Fibroblast of mammary gland (primary cell): ENCODE data around the gene UNC5B.

Source experiments
- DNase-seq: peaks from one replicate; pipeline ENCODE4 v3.0.0-alpha.2; 2010; ENCODE audit warnings: low read depth
- H3K4me3 ChIP-seq: 2 replicates; pipeline ENCODE4 v1.5.1; 2011; ENCODE audit warnings: low read depth, mild to moderate bottlenecking, low read length, moderate library complexity; ENCODE audit not compliant: control insufficient read depth
- CTCF ChIP-seq: conservative IDR thresholded peaks from 2 replicates; pipeline ENCODE4 v1.5.1; 2011; ENCODE audit warnings: low read depth, low read length, inconsistent platforms; ENCODE audit not compliant: control insufficient read depth, insufficient read depth

The UNC5B gene

GRCh38 chr10:71286521-71287294 lies 74.3 kb downstream of the UNC5B start:
- no peak for TF ChIP-seq CTCF
- H3K4me3 ChIP-seq = no peak overlapping the region
- DNase-seq = no peak

GRCh38 chr10:71287456-71287855 lies 75.1 kb downstream of the UNC5B start:
- no peak for DNase-seq
- H3K4me3 ChIP-seq = no peak overlapping the region
- TF ChIP-seq CTCF = no peak

- no peak overlapping the region for H3K4me3 ChIP-seq
- DNase-seq = no peak
- TF ChIP-seq CTCF = no peak
Observed at GRCh38 chr10:71288461-71288860, 76.1 kb downstream of the UNC5B start.

GRCh38 chr10:71289421-71290130 lies 77.2 kb downstream of the UNC5B start:
- no peak for DNase-seq
- no peak for TF ChIP-seq CTCF
- no peak overlapping the region for H3K4me3 ChIP-seq

- DNase-seq = no peak
- no peak overlapping the region for H3K4me3 ChIP-seq
Observed at GRCh38 chr10:71290331-71290730, 78.0 kb downstream of the UNC5B start.

More at GRCh38 chr10:71290331-71290730, 78.0 kb downstream of the UNC5B start:
- no peak for TF ChIP-seq CTCF
